Parietal lobe (tissue), 2 donors: ENCODE measurements around the gene MS4A6A. TPM values are rescaled to one million over a fixed set of nuclear protein-coding genes. Genes with fewer than 3 reads are reported as not detected.

Experiments
- small RNA-seq: library from RNA; depleted of rRNA; stranded (forward); fragments of <200 nt; gene quantifications from one replicate; pipeline ENCODE3, GENCODE V24; 2014; ENCODE audit warnings: low replicate concordance
- total RNA-seq: library from RNA; depleted of rRNA; stranded (reverse); fragments of >200 nt; gene quantifications from one replicate; pipeline ENCODE4 v1.2.3, GENCODE V29; 2014

Gene MS4A6A
- total RNA-seq: 1.6 TPM

GRCh38 chr11:60182541-60183330, at the start of gene MS4A6A:
MS4A6A (minus strand) TSS chr11:60183083; CDS start chr11:60181727, 1,356 bp downstream.

Small RNA genes lying within 50 kb of the gene (small RNA-seq; reads per million reads assigned to genes)
- gene MIR6503: not detected

Other genes with a start within 250 kb of the MS4A6A start
- not detected for gene OOSP1, start 244.7 kb downstream of the MS4A6A start, total RNA-seq
- gene OOSP4A, start 219.1 kb downstream of the MS4A6A start, total RNA-seq: not detected
- gene OOSP4B, start 165.9 kb downstream of the MS4A6A start, total RNA-seq: not detected
- not detected for gene OOSP2, start 142.7 kb downstream of the MS4A6A start, total RNA-seq
- gene MS4A3, start 126.4 kb downstream of the MS4A6A start, total RNA-seq: not detected
- not detected for gene MS4A2, start 94.4 kb downstream of the MS4A6A start, total RNA-seq
- not detected for gene MS4A4E, start 60.1 kb upstream of the MS4A6A start, total RNA-seq
- not detected for gene MS4A4A, start 97.6 kb upstream of the MS4A6A start, total RNA-seq
- not detected for gene MS4A6E, start 144.2 kb upstream of the MS4A6A start, total RNA-seq
- 1.9 TPM for gene MS4A7, start 195.4 kb upstream of the MS4A6A start, total RNA-seq
- not detected for gene MS4A14, start 213.4 kb upstream of the MS4A6A start, total RNA-seq
- gene MS4A5, start 246.5 kb upstream of the MS4A6A start, total RNA-seq: not detected